MCF 10A (cell line): ENCODE data around the gene ZNF76. TPM values are rescaled to one million over a fixed set of nuclear protein-coding genes. Genes with fewer than 3 reads are reported as not detected.

ENCODE experiments used
- BruUV-seq: library from RNA; stranded (reverse); fragments of 400-500 nt; replicated peaks from 2 replicates; lab custom pipeline; 2021; lab: Mats Ljungman, UMichigan
- CTCF ChIA-PET: fragments of 300-600 bp; sonication (Branson Sonifier 250); formaldehyde crosslinking; extraction: SDS; loops from one replicate; lab custom pipeline; 2021; ENCODE audit warnings: antibody characterized with exemption, inconsistent platforms; lab: Yijun Ruan, JAX
- POLR2A ChIA-PET: fragments of 300-600, 350-650 bp; sonication (Branson Sonifier 250); formaldehyde crosslinking; extraction: SDS; loops from one replicate; lab custom pipeline; 2020; ENCODE audit warnings: antibody characterized with exemption, inconsistent platforms; lab: Yijun Ruan, JAX
- DNase-seq: peaks from one replicate; pipeline ENCODE4 v3.0.0-alpha.2; 2018; ENCODE audit not compliant: unreplicated experiment
- H3K27ac Mint-ChIP-seq: one replicate; pipeline ENCODE4 v1.8.0; 2022; ENCODE audit warnings: mild to moderate bottlenecking, low read depth, mixed read lengths; ENCODE audit not compliant: unreplicated experiment
- H3K27me3 Mint-ChIP-seq: one replicate; pipeline ENCODE4 v1.8.0; 2022; ENCODE audit warnings: mixed read lengths; ENCODE audit not compliant: insufficient read depth, unreplicated experiment
- H3K36me3 Mint-ChIP-seq: one replicate; pipeline ENCODE4 v1.8.0; 2022; ENCODE audit warnings: mild to moderate bottlenecking, moderate library complexity, mixed read lengths; ENCODE audit not compliant: insufficient read depth, unreplicated experiment
- H3K4me1 Mint-ChIP-seq: one replicate; pipeline ENCODE4 v1.8.0; 2022; ENCODE audit warnings: mixed read lengths; ENCODE audit not compliant: insufficient read depth, unreplicated experiment
- H3K4me3 Mint-ChIP-seq: one replicate; pipeline ENCODE4 v1.8.0; 2022; ENCODE audit warnings: mild to moderate bottlenecking, moderate library complexity, mixed read lengths; ENCODE audit not compliant: unreplicated experiment
- H3K9me3 Mint-ChIP-seq: one replicate; pipeline ENCODE4 v1.8.0; 2022; ENCODE audit warnings: mixed read lengths; ENCODE audit not compliant: unreplicated experiment
- CTCF ChIP-seq: fragments of 200-600 bp; IDR thresholded peaks from one replicate; pipeline ENCODE4 v1.8.0; 2022; ENCODE audit warnings: antibody characterized with exemption, mild to moderate bottlenecking; ENCODE audit not compliant: unreplicated experiment
- intact Hi-C: fragments of 100-400 bp; cut with micrococcal nuclease; formaldehyde crosslinking; loops from 2 replicates; pipeline ENCODE4 v1.14.1; 2022
- total RNA-seq: library from RNA; stranded (reverse); gene quantifications from 2 replicates; pipeline ENCODE4 v1.2.3, GENCODE V29; 2022

The ZNF76 gene
- total RNA-seq, 1 experiment from 2014 or later, result 28.0 TPM

GRCh38 chr6:35216851-35217811 is 42.4 kb upstream of the ZNF76 start:
- Mint-ChIP-seq H3K4me3 (no peak overlapping the region), H3K9me3 (no peaks in the 10 kb centered on the region), H3K27ac (no peak overlapping the region), H3K36me3 (peaks cover 1% of the 10 kb centered on the region), H3K4me1 (peaks cover 4% of the 10 kb centered on the region), H3K27me3 (peaks cover 27% of the 10 kb centered on the region)
- ChIA-PET POLR2A (interaction anchor here (0.7 kb wide), 1 partner anchor 260 kb away, joined by 3 read pairs; no protein-coding TSS in a partner anchor), CTCF (interaction anchor here (0.6 to 1.3 kb wide), 4 partner anchors 11 to 78 kb away, joined by 3 to 5 read pairs (median 4); no protein-coding TSS in a partner anchor)
- intact Hi-C loops, result no loop called here
- no peak for TF ChIP-seq CTCF
- BruUV-seq, result no TSS peak
- DNase-seq, result no peak

- BruUV-seq, result no TSS peak
- intact Hi-C loops, result no loop called here
- CTCF ChIA-PET, result interaction anchor here (0.8 to 3.2 kb wide), 4 partner anchors 9 to 23 kb away, joined by 5 to 16 read pairs (median 10); no protein-coding TSS in a partner anchor
- H3K4me1 Mint-ChIP-seq, result peaks cover 4% of the 10 kb centered on the region
- POLR2A ChIA-PET, result interaction anchor here (0.7 kb wide), 1 partner anchor 261 kb away, joined by 3 read pairs; no protein-coding TSS in a partner anchor
- DNase-seq, result no peak
- no peaks in the 10 kb centered on the region for H3K36me3 Mint-ChIP-seq
- H3K9me3 Mint-ChIP-seq, result no peaks in the 10 kb centered on the region
- no peak for TF ChIP-seq CTCF
- H3K27ac Mint-ChIP-seq, result no peak overlapping the region
- no peak overlapping the region for H3K4me3 Mint-ChIP-seq
- peaks cover 19% of the 10 kb centered on the region for H3K27me3 Mint-ChIP-seq
Measured at GRCh38 chr6:35218021-35218420, 41.5 kb upstream of the ZNF76 start.

GRCh38 chr6:35218456-35218855 is 41.1 kb upstream of the ZNF76 start:
- no peak for TF ChIP-seq CTCF
- ChIA-PET CTCF (interaction anchor here (0.6 to 3.2 kb wide), 6 partner anchors 9 to 72 kb away, joined by 3 to 16 read pairs (median 6); no protein-coding TSS in a partner anchor), POLR2A (interaction anchor here (0.7 to 0.8 kb wide), 2 partner anchors 36 to 262 kb away, joined by 3 to 4 read pairs; no protein-coding TSS in a partner anchor)
- H3K27ac Mint-ChIP-seq, result no peak overlapping the region
- TSS peak; percentile 20 for BruUV-seq
- H3K36me3 Mint-ChIP-seq, result no peaks in the 10 kb centered on the region
- intact Hi-C loops, result no loop called here
- H3K9me3 Mint-ChIP-seq, result no peaks in the 10 kb centered on the region
- no peak for DNase-seq
- H3K4me1 Mint-ChIP-seq, result peaks cover 4% of the 10 kb centered on the region
- no peak overlapping the region for H3K4me3 Mint-ChIP-seq
- peaks cover 14% of the 10 kb centered on the region for H3K27me3 Mint-ChIP-seq
